Vagina (tissue), 2 donors: ENCODE results near the gene TAS2R20. TPM values are rescaled to one million over a fixed set of nuclear protein-coding genes. Genes with fewer than 3 reads are reported as not detected.

Experiments used
- DNase-seq, 2 donors: peaks; one replicate each; pipeline ENCODE4 v3.0.0-alpha.2; 2017; ENCODE audit errors: extremely low spot score in 2 of 2
- H3K27ac ChIP-seq: fragments of 200-600 bp; sonication (generic); one replicate; pipeline ENCODE4 v1.5.1; 2019
- H3K27me3 ChIP-seq: fragments of 200-600 bp; sonication (generic); one replicate; pipeline ENCODE4 v1.5.1; 2019
- H3K36me3 ChIP-seq, 2 donors: fragments of 200-600 bp; sonication (generic); one replicate each; pipeline ENCODE4 v1.5.1; 2017 to 2019
- H3K4me1 ChIP-seq: fragments of 200-600 bp; sonication (generic); one replicate; pipeline ENCODE4 v1.5.1; 2019
- H3K4me3 ChIP-seq, 2 donors: fragments of 200-600 bp; sonication (generic); 1 replicate in 1 of 2; 2 replicates in 1 of 2; pipeline ENCODE4 v1.5.1; 2016 to 2019
- H3K9me3 ChIP-seq: fragments of 200-600 bp; sonication (generic); one replicate; pipeline ENCODE4 v1.5.1; 2019
- POLR2A ChIP-seq, 2 donors: fragments of 450-650 bp; IDR thresholded peaks; one replicate each; pipeline ENCODE4 v1.6.1; 2017; ENCODE audit warnings: antibody characterized with exemption in 2 of 2, mild to moderate bottlenecking in 2 of 2, moderate library complexity in 2 of 2
- POLR2AphosphoS5 ChIP-seq, 2 donors: sonication (generic); formaldehyde crosslinking; IDR thresholded peaks; one replicate each; pipeline ENCODE4 v1.9.0; 2017; ENCODE audit warnings: antibody characterized with exemption in 2 of 2, mild to moderate bottlenecking in 2 of 2, low read depth in 1 of 2; ENCODE audit not compliant: insufficient read depth in 1 of 2
- intact Hi-C: fragments of 100-400 bp; cut with DNase I; formaldehyde crosslinking; loops from one replicate; pipeline ENCODE4 v1.15.1; 2023
- total RNA-seq: library from RNA; depleted of rRNA; stranded (reverse); fragments of >200 nt; gene quantifications from one replicate; pipeline ENCODE4 v1.2.3, GENCODE V29; 2016
- TF ChIP-seq, protein P1 (sequence below), 3 experiments: fragments of 450-650 bp in 2 of 3; fragments of 200-600 bp in 1 of 3; sonication (generic) in 1 of 3; IDR thresholded peaks; one replicate each; pipeline ENCODE4 v1.5.1; 2017 to 2019; ENCODE audit warnings: antibody characterized with exemption in 3 of 3, mild to moderate bottlenecking in 2 of 3, moderate library complexity in 2 of 3

TAS2R20 gene
- total RNA-seq, 1 donor from 2014 or later: 4.7 TPM

DNA sequence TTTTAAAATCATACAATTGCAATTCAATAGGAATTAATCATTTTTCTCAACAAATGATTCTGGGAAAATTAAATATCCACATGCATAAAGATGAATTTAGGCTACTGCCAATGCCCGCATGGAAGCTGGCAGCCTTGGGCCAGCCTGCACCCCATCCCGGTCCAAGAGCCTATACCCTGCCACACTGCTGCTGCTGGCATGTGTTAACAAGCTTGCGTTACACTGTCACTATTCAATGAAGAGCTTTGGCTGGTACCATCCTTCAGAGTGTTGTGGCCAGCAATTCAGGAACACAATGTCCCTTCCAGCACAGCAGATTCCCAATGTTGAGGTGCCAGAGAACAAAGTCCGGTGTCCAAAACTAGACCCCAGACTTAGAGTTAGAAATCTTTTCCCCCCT is 45.5 kb downstream of the TAS2R20 start:
- H3K9me3 ChIP-seq: no peaks in the 10 kb centered on the region
- H3K27me3 ChIP-seq: no peaks in the 10 kb centered on the region
- intact Hi-C loops: no loop called here
- TF ChIP-seq, protein P1, sequence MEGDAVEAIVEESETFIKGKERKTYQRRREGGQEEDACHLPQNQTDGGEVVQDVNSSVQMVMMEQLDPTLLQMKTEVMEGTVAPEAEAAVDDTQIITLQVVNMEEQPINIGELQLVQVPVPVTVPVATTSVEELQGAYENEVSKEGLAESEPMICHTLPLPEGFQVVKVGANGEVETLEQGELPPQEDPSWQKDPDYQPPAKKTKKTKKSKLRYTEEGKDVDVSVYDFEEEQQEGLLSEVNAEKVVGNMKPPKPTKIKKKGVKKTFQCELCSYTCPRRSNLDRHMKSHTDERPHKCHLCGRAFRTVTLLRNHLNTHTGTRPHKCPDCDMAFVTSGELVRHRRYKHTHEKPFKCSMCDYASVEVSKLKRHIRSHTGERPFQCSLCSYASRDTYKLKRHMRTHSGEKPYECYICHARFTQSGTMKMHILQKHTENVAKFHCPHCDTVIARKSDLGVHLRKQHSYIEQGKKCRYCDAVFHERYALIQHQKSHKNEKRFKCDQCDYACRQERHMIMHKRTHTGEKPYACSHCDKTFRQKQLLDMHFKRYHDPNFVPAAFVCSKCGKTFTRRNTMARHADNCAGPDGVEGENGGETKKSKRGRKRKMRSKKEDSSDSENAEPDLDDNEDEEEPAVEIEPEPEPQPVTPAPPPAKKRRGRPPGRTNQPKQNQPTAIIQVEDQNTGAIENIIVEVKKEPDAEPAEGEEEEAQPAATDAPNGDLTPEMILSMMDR (IDR thresholded peaks at IDR 0.05): no peak
- TF ChIP-seq POLR2AphosphoS5 (IDR thresholded peaks at IDR 0.05; ENCODE audit: insufficient read depth in 1 of 2, low read depth in 1 of 2) (no peak), POLR2A (IDR thresholded peaks at IDR 0.05) (no peak)
- no peaks in the 10 kb centered on the region for H3K4me1 ChIP-seq
- no peak for DNase-seq
- no peak overlapping the region for H3K4me3 ChIP-seq
- no peaks in the 10 kb centered on the region for H3K36me3 ChIP-seq
- no peak overlapping the region for H3K27ac ChIP-seq

Other genes starting within 250 kb of the TAS2R20 start
- gene TAS2R7, start 195.7 kb downstream of the TAS2R20 start, total RNA-seq: not detected
- gene TAS2R8, start 191.0 kb downstream of the TAS2R20 start, total RNA-seq: 0.98 TPM
- gene TAS2R9, start 188.1 kb downstream of the TAS2R20 start, total RNA-seq: not detected
- not detected for gene TAS2R10, start 171.9 kb downstream of the TAS2R20 start, total RNA-seq
- 6.1 TPM for gene PRR4, start 148.8 kb downstream of the TAS2R20 start, total RNA-seq
- gene PRH1, start 114.0 kb downstream of the TAS2R20 start, total RNA-seq: 21.6 TPM
- 7.1 TPM for gene TAS2R13, start 88.7 kb downstream of the TAS2R20 start, total RNA-seq
- not detected for gene PRH2, start 69.1 kb downstream of the TAS2R20 start, total RNA-seq
- gene TAS2R14, start 59.0 kb downstream of the TAS2R20 start, total RNA-seq: 5.2 TPM
- gene TAS2R50, start 11.4 kb downstream of the TAS2R20 start, total RNA-seq: 2.9 TPM
- gene TAS2R19, start 24.3 kb upstream of the TAS2R20 start, total RNA-seq: 6.4 TPM
- 3.2 TPM for gene TAS2R31, start 33.1 kb upstream of the TAS2R20 start, total RNA-seq
- 2.0 TPM for gene TAS2R46, start 64.0 kb upstream of the TAS2R20 start, total RNA-seq
- gene TAS2R43, start 94.0 kb upstream of the TAS2R20 start, total RNA-seq: 7.1 TPM
- gene TAS2R30, start 136.3 kb upstream of the TAS2R20 start, total RNA-seq: 15.7 TPM
- gene SMIM10L1, start 172.9 kb upstream of the TAS2R20 start, total RNA-seq: 5.4 TPM
- gene TAS2R42, start 188.6 kb upstream of the TAS2R20 start, total RNA-seq: not detected